Neural cell (in vitro differentiated cells): ENCODE measurements around the gene STH. TPM values are rescaled to one million over a fixed set of nuclear protein-coding genes. Genes with fewer than 3 reads are reported as not detected.

Experiments
- H2AFZ ChIP-seq: fragments of 200-600, 300-800 bp; sonication (generic), shearing (Covaris generic); 2 replicates; pipeline ENCODE4 v1.6.0; 2014; ENCODE audit warnings: low read depth, mild to moderate bottlenecking, antibody characterized with exemption, low read length, moderate library complexity
- H3F3A ChIP-seq: fragments of 200-600 bp; shearing (Covaris generic); 2 replicates; pipeline ENCODE4 v1.6.1; 2016; ENCODE audit warnings: mild to moderate bottlenecking, moderate library complexity, mixed read lengths, antibody characterized with exemption, low read length; ENCODE audit not compliant: insufficient read depth, poor library complexity, severe bottlenecking
- H3K27ac ChIP-seq: fragments of 200-600, 300-800 bp; sonication (generic), shearing (Covaris generic); 2 replicates; pipeline ENCODE4 v1.5.1; 2014; ENCODE audit warnings: mild to moderate bottlenecking, low read length, moderate library complexity
- H3K27me3 ChIP-seq: fragments of 300-800, 200-600 bp; sonication (generic), shearing (Covaris generic); 2 replicates; pipeline ENCODE4 v1.6.0; 2014; ENCODE audit warnings: mild to moderate bottlenecking, low read depth, low read length, moderate library complexity; ENCODE audit not compliant: insufficient read depth
- H3K36me3 ChIP-seq: fragments of 300-800, 200-600 bp; sonication (generic), shearing (Covaris generic); 2 replicates; pipeline ENCODE4 v1.5.1; 2014; ENCODE audit warnings: mild to moderate bottlenecking, antibody characterized with exemption, low read length, moderate library complexity; ENCODE audit not compliant: insufficient read depth
- H3K4me2 ChIP-seq: fragments of 300-800, 200-600 bp; sonication (generic), shearing (Covaris generic); 2 replicates; pipeline ENCODE4 v1.6.0; 2014; ENCODE audit warnings: mild to moderate bottlenecking, low read length
- H3K4me3 ChIP-seq: fragments of 300-800, 200-600 bp; sonication (generic), shearing (Covaris generic); 2 replicates; pipeline ENCODE4 v1.5.1; 2014; ENCODE audit warnings: mild to moderate bottlenecking, low read length, moderate library complexity
- H3K79me2 ChIP-seq: fragments of 200-600 bp; shearing (Covaris generic); replicated peaks from 2 replicates; pipeline ENCODE4 v1.6.0; 2014; ENCODE audit warnings: mild to moderate bottlenecking, low read length, moderate library complexity; ENCODE audit not compliant: insufficient read depth
- H3K9ac ChIP-seq: fragments of 300-800, 200-600 bp; sonication (generic), shearing (Covaris generic); 2 replicates; pipeline ENCODE4 v1.6.1; 2016; ENCODE audit warnings: mild to moderate bottlenecking, low read length, mixed read lengths
- H3K9me2 ChIP-seq: fragments of 200-600 bp; shearing (Covaris generic); 2 replicates; pipeline ENCODE4 v1.6.1; 2016; ENCODE audit warnings: mild to moderate bottlenecking, low read length, mixed read lengths; ENCODE audit not compliant: insufficient read depth
- H3K9me3 ChIP-seq: fragments of 200-600, 300-800 bp; sonication (generic), shearing (Covaris generic); 2 replicates; pipeline ENCODE4 v1.6.1; 2016; ENCODE audit warnings: mild to moderate bottlenecking, mixed run types, low read length, moderate library complexity, mixed read lengths
- H4K20me1 ChIP-seq: fragments of 200-600 bp; shearing (Covaris generic); 2 replicates; pipeline ENCODE4 v1.6.1; 2016; ENCODE audit warnings: mild to moderate bottlenecking, mixed run types; ENCODE audit not compliant: insufficient read depth
- EP300 ChIP-seq: fragments of 450-650 bp; conservative IDR thresholded peaks from 2 replicates; pipeline ENCODE4 v1.6.1; 2014; ENCODE audit warnings: antibody characterized with exemption, mild to moderate bottlenecking, moderate library complexity; ENCODE audit not compliant: poor library complexity, severe bottlenecking
- EZH2 ChIP-seq: fragments of 200-600, 300-800 bp; shearing (Covaris generic), sonication (generic); IDR thresholded peaks from 2 replicates; pipeline ENCODE4 v1.6.1; 2014; ENCODE audit warnings: antibody characterized with exemption, low read length, borderline replicate concordance, mild to moderate bottlenecking; ENCODE audit not compliant: insufficient read depth, poor library complexity, severe bottlenecking
- MXI1 ChIP-seq: fragments of 450-650 bp; conservative IDR thresholded peaks from 2 replicates; pipeline ENCODE4 v1.6.1; 2014; ENCODE audit warnings: antibody characterized with exemption, mild to moderate bottlenecking; ENCODE audit not compliant: poor library complexity, severe bottlenecking
- POLR2AphosphoS5 ChIP-seq: IDR thresholded peaks from 2 replicates; pipeline ENCODE4 v1.6.1; 2012
- RAD21 ChIP-seq: fragments of 450-650 bp; conservative IDR thresholded peaks from 2 replicates; pipeline ENCODE4 v1.6.1; 2014; ENCODE audit warnings: antibody characterized with exemption, mild to moderate bottlenecking, moderate library complexity
- SMC3 ChIP-seq: fragments of 450-650 bp; conservative IDR thresholded peaks from 2 replicates; pipeline ENCODE4 v1.6.1; 2014; ENCODE audit warnings: antibody characterized with exemption, mild to moderate bottlenecking, moderate library complexity; ENCODE audit not compliant: poor library complexity
- TAF1 ChIP-seq: IDR thresholded peaks from 2 replicates; pipeline ENCODE4 v1.6.1; 2012; ENCODE audit warnings: low read depth
- polyA plus RNA-seq: library from polyadenylated mRNA; depleted of rRNA; stranded (reverse); fragments of >200 nt; gene quantifications from 2 replicates; pipeline ENCODE4 v1.2.3, GENCODE V29; 2014
- TF ChIP-seq, protein P1 (sequence below): IDR thresholded peaks from 2 replicates; pipeline ENCODE4 v1.6.1; 2012; ENCODE audit warnings: borderline replicate concordance
- TF ChIP-seq, protein P2 (sequence below): fragments of 450-650 bp; IDR thresholded peaks from 2 replicates; pipeline ENCODE4 v1.5.1; 2014; ENCODE audit warnings: antibody characterized with exemption, mild to moderate bottlenecking, moderate library complexity; ENCODE audit not compliant: poor library complexity, severe bottlenecking

STH gene
- polyA plus RNA-seq, 1 donor from 2014 or later, result not detected

DNA sequence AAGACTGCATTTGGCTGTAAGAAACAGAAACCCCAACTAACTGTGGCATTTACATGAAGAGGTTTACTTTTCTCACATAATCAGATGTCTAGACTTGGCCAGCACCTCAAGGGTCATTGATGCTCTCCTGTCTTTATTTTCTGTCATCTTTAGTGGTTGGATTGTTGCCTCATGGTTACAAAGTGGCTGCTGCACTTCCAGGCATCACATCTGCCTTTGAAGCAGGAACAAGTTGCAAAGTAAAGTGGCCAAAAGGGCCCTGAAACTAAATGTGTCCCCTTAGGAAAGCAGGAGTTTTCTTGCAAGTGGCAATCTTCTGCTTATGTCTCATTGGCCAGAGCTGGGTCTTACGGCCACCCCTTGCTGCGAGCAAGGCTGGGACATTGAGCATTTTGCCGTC is 26.5 kb upstream of the STH start:
- Histone ChIP-seq H3K9ac (no peak overlapping the region), H4K20me1 (no peaks in the 10 kb centered on the region), H3K4me2 (no peak overlapping the region), H3K9me3 (no peaks in the 10 kb centered on the region), H3K79me2 (no peaks in the 10 kb centered on the region), H3K27me3 (no peaks in the 10 kb centered on the region), H2AFZ (no peak overlapping the region), H3K36me3 (peaks cover 13% of the 10 kb centered on the region), H3F3A (no peaks in the 10 kb centered on the region), H3K4me3 (no peak overlapping the region), H3K27ac (no peak overlapping the region), H3K9me2 (no peaks in the 10 kb centered on the region)
- TF ChIP-seq SMC3 (no peak), RAD21 (no peak), POLR2AphosphoS5 (no peak), MXI1 (no peak), EP300 (no peak), TAF1 (no peak), EZH2 (no peak)
- TF ChIP-seq, protein P1, sequence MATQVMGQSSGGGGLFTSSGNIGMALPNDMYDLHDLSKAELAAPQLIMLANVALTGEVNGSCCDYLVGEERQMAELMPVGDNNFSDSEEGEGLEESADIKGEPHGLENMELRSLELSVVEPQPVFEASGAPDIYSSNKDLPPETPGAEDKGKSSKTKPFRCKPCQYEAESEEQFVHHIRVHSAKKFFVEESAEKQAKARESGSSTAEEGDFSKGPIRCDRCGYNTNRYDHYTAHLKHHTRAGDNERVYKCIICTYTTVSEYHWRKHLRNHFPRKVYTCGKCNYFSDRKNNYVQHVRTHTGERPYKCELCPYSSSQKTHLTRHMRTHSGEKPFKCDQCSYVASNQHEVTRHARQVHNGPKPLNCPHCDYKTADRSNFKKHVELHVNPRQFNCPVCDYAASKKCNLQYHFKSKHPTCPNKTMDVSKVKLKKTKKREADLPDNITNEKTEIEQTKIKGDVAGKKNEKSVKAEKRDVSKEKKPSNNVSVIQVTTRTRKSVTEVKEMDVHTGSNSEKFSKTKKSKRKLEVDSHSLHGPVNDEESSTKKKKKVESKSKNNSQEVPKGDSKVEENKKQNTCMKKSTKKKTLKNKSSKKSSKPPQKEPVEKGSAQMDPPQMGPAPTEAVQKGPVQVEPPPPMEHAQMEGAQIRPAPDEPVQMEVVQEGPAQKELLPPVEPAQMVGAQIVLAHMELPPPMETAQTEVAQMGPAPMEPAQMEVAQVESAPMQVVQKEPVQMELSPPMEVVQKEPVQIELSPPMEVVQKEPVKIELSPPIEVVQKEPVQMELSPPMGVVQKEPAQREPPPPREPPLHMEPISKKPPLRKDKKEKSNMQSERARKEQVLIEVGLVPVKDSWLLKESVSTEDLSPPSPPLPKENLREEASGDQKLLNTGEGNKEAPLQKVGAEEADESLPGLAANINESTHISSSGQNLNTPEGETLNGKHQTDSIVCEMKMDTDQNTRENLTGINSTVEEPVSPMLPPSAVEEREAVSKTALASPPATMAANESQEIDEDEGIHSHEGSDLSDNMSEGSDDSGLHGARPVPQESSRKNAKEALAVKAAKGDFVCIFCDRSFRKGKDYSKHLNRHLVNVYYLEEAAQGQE, result no peak
- TF ChIP-seq, protein P2, sequence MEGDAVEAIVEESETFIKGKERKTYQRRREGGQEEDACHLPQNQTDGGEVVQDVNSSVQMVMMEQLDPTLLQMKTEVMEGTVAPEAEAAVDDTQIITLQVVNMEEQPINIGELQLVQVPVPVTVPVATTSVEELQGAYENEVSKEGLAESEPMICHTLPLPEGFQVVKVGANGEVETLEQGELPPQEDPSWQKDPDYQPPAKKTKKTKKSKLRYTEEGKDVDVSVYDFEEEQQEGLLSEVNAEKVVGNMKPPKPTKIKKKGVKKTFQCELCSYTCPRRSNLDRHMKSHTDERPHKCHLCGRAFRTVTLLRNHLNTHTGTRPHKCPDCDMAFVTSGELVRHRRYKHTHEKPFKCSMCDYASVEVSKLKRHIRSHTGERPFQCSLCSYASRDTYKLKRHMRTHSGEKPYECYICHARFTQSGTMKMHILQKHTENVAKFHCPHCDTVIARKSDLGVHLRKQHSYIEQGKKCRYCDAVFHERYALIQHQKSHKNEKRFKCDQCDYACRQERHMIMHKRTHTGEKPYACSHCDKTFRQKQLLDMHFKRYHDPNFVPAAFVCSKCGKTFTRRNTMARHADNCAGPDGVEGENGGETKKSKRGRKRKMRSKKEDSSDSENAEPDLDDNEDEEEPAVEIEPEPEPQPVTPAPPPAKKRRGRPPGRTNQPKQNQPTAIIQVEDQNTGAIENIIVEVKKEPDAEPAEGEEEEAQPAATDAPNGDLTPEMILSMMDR, result no peak

DNA sequence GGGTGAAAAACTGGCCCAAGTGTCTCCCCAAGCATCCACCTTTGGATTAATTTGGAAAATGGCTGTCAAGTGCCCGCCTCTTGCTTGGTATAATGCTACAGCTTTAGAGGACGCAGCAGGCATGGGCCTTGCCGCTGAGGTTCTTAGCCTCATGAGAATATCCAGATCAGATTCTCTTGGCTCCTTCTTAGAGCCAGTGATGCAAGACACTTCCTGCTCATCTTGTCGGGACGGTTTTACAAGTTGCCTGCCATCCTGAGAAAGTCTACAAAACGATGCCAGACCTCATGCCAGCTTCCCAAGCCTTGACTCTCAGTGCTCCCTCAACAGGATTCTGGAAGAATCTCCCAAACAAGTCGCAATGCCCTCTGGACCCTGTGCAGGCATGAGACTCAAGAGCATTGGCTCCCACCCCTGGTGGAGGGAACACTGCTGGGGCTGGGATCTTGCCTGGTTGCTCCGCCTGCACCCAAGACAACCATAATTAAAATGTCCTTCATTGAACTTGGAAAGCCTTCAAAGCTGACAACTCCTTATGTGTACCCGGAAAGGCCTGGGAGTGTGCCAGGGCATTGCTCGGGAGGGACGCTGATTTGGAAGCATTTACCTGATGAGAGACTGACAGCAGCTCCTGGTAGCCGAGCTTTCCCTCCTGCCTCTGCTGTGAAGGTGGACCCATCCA is 25.8 kb upstream of the STH start:
- Histone ChIP-seq H3K36me3 (peaks cover 13% of the 10 kb centered on the region), H3K4me3 (no peak overlapping the region), H3K9me2 (no peaks in the 10 kb centered on the region), H3F3A (no peaks in the 10 kb centered on the region), H3K9ac (no peak overlapping the region), H3K9me3 (no peaks in the 10 kb centered on the region), H3K4me2 (no peak overlapping the region), H4K20me1 (no peaks in the 10 kb centered on the region), H3K79me2 (no peaks in the 10 kb centered on the region), H2AFZ (no peak overlapping the region), H3K27ac (no peak overlapping the region), H3K27me3 (no peaks in the 10 kb centered on the region)
- TF ChIP-seq EP300 (no peak), EZH2 (no peak), TAF1 (no peak), MXI1 (no peak), SMC3 (no peak), RAD21 (no peak), POLR2AphosphoS5 (no peak)
- TF ChIP-seq, protein P2, result no peak
- TF ChIP-seq, protein P1, result no peak
